Stimulated activated CD8-positive, alpha-beta memory T cell treated with anti-CD3 and anti-CD28 coated beads, Interleukin-4, amount 100 ng/mL, for 1 hour (primary cell): ENCODE data around the gene MCC.
"Not testable (repeated sequence)": the region's sequence is repeated elsewhere in the genome, so short reads cannot be mapped to it uniquely, and the experiment has no call there.

Experiments
- DNase-seq, 2 donors: peaks; one replicate each; pipeline ENCODE4 v3.0.0-alpha.2; 2020; ENCODE audit warnings: low read depth in 2 of 2, low spot score in 1 of 2

The MCC gene

GRCh38 chr5:113427871-113428574 is 60.2 kb downstream of the MCC start:
- no peak for DNase-seq

- no peak for DNase-seq
Observed at GRCh38 chr5:113425909-113426308, 62.3 kb downstream of the MCC start.

GRCh38 chr5:113421693-113422092 is 66.6 kb downstream of the MCC start:
- DNase-seq: no peak

- no peak for DNase-seq
Observed at GRCh38 chr5:113405530-113405929, 82.7 kb downstream of the MCC start.

- DNase-seq: no peak
Observed at GRCh38 chr5:113404269-113404668, 84.0 kb downstream of the MCC start.

- not testable (repeated sequence) for DNase-seq
Observed at GRCh38 chr5:113397986-113398385, 90.3 kb downstream of the MCC start.

- no peak for DNase-seq
Observed at GRCh38 chr5:113397046-113397445, 91.2 kb downstream of the MCC start.

GRCh38 chr5:113394658-113395057 is 93.6 kb downstream of the MCC start:
- DNase-seq: no peak

- no peak for DNase-seq
Observed at GRCh38 chr5:113390224-113390623, 98.0 kb downstream of the MCC start.

- DNase-seq: no peak
Observed at GRCh38 chr5:113389116-113389515, 99.1 kb downstream of the MCC start.

GRCh38 chr5:113387844-113388243 is 100.4 kb downstream of the MCC start:
- DNase-seq: no peak

GRCh38 chr5:113384782-113385285 is 103.4 kb downstream of the MCC start:
- no peak for DNase-seq

GRCh38 chr5:113382731-113383130 is 105.5 kb downstream of the MCC start:
- DNase-seq: no peak

- DNase-seq: no peak
Observed at GRCh38 chr5:113381791-113382190, 106.5 kb downstream of the MCC start.

- no peak for DNase-seq
Observed at GRCh38 chr5:113380807-113381326, 107.4 kb downstream of the MCC start.

- no peak for DNase-seq
Observed at GRCh38 chr5:113379936-113380806, 108.1 kb downstream of the MCC start.

GRCh38 chr5:113378959-113379541 is 109.2 kb downstream of the MCC start:
- DNase-seq: peak; percentile 7 to 21

GRCh38 chr5:113378514-113378913 is 109.7 kb downstream of the MCC start:
- no peak for DNase-seq

- no peak for DNase-seq
Observed at GRCh38 chr5:113378081-113378480, 110.2 kb downstream of the MCC start.

- DNase-seq: no peak
Observed at GRCh38 chr5:113376640-113377039, 111.6 kb downstream of the MCC start.

- no peak for DNase-seq
Observed at GRCh38 chr5:113375480-113376060, 112.7 kb downstream of the MCC start.
